Brain microvascular endothelial cell (primary cell): ENCODE data around the gene PERP.
"Not testable (repeated sequence)": the region's sequence is repeated elsewhere in the genome, so short reads cannot be mapped to it uniquely, and the experiment has no call there.

Experiments used
- DNase-seq: peaks from one replicate; pipeline ENCODE4 v3.0.0-alpha.2; 2020
- H3K27ac ChIP-seq: fragments of 250-450 bp; sonication (Bioruptor Pico); 2 replicates; pipeline ENCODE4 v1.5.1; 2020; ENCODE audit warnings: mild to moderate bottlenecking, moderate library complexity
- H3K27me3 ChIP-seq: fragments of 250-450 bp; sonication (Bioruptor Pico); replicated peaks from 2 replicates; pipeline ENCODE4 v1.5.1; 2020; ENCODE audit warnings: mild to moderate bottlenecking
- H3K36me3 ChIP-seq: fragments of 250-450 bp; sonication (Bioruptor Pico); replicated peaks from 2 replicates; pipeline ENCODE4 v1.5.1; 2020; ENCODE audit warnings: mild to moderate bottlenecking
- H3K4me3 ChIP-seq: 2 replicates; pipeline ENCODE4 v1.5.1; 2011; ENCODE audit warnings: low read depth, mild to moderate bottlenecking, control low read depth, low read length, moderate library complexity
- in situ Hi-C: cut with HindIII; loops from 2 replicates; pipeline ENCODE4 v1.10.0; 2017; ENCODE audit warnings: low sequenced_read_pairs, low pct_ligation_motif_present
- TF ChIP-seq, protein P1 (sequence below): IDR thresholded peaks from 2 replicates; pipeline ENCODE4 v1.5.1; 2011; ENCODE audit warnings: low read depth, mild to moderate bottlenecking, moderate library complexity, low read length, control low read depth, inconsistent platforms; ENCODE audit errors: missing control alignments

The PERP gene

DNA sequence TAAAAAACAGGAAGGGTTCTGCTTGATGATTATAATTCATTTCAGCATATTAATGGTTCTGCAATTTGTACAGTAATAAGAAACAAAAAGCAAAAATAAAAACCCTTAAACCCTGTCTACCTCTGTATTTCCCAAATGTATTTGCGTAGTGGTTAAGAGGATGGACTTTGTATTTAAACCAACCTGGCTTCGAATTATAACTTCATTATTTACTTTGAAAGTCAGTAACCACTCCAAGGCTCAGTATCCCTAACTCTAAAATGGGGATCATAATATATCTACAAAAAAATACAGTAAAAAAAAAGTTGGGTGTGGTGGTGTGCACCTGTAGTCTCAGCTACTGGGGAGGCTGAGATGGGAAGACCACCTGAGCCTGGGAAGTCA is 21.4 kb downstream of the PERP start:
- Histone ChIP-seq H3K27ac (no peak overlapping the region), H3K4me3 (no peak overlapping the region), H3K36me3 (no peaks in the 10 kb centered on the region), H3K27me3 (no peaks in the 10 kb centered on the region)
- no peak for DNase-seq
- TF ChIP-seq, protein P1, sequence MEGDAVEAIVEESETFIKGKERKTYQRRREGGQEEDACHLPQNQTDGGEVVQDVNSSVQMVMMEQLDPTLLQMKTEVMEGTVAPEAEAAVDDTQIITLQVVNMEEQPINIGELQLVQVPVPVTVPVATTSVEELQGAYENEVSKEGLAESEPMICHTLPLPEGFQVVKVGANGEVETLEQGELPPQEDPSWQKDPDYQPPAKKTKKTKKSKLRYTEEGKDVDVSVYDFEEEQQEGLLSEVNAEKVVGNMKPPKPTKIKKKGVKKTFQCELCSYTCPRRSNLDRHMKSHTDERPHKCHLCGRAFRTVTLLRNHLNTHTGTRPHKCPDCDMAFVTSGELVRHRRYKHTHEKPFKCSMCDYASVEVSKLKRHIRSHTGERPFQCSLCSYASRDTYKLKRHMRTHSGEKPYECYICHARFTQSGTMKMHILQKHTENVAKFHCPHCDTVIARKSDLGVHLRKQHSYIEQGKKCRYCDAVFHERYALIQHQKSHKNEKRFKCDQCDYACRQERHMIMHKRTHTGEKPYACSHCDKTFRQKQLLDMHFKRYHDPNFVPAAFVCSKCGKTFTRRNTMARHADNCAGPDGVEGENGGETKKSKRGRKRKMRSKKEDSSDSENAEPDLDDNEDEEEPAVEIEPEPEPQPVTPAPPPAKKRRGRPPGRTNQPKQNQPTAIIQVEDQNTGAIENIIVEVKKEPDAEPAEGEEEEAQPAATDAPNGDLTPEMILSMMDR, result no peak
- in situ Hi-C loops, result no loop called here

DNA sequence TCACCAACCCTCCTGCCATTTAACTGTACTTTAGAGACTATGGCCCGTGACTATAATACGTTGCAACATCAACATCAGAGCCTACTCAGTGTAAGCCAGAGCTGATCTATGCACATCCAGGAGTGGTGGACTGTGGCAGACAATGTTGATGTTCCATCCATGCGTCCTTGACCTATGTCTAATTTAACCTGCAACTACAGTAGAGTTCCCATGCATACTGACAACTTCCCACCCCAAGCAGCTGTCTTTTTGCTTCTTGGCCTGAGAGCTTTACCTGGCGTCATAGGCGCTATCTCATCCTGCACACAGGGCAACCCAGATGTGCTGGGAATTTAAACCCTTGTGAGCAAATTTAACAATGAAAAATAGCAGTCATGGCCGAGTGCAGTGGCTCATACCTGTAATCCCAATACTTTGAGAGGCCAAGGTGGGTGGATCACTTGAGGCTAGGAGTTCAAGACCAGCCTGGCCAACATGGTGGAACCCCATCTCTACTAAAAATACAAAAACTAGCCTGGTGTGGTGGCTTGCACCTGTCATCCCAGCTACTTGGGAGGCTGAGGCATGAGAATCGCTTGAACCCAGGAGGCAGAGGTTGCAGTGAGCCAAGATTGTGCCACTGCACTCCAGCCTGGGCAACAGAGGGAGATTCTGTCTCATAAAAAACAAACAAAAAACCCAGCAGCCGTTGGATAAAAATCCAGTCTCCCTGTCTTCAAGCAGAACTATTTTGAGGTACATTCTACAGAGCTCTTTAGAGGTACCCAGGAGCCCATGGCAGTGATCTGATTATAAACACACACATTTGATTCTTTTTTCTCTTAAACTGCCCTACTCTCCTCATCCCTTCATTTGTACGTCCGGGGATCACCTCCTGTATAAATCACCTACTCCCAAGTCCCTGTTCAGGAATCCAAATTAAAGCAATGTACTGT is 22.0 kb downstream of the PERP start:
- H3K27ac ChIP-seq, result no peak overlapping the region
- TF ChIP-seq, protein P1, result no peak
- H3K36me3 ChIP-seq, result no peaks in the 10 kb centered on the region
- no peak for DNase-seq
- H3K27me3 ChIP-seq, result no peaks in the 10 kb centered on the region
- no peak overlapping the region for H3K4me3 ChIP-seq
- in situ Hi-C loops, result no loop called here

DNA sequence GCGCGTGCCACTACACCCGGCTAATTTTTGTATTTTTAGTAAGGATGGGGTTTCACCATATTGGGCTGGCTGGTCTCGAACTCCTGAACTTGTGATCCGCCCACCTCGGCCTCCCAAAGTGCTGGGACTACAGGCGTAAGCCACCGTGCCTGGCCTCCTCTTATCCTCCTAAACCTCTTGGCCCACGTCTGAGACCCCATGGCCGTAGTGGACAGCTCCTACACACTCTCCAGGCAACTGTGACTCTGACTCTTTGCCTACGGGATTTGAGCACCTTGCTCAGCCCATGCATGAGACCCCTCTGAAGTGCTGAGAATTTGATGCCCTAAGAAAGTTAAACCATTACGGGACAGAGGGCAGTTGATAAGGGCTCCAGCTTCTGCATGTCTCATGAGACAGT is 25.0 kb downstream of the PERP start:
- Histone ChIP-seq H3K4me3 (no peak overlapping the region), H3K27me3 (no peaks in the 10 kb centered on the region), H3K27ac (no peak overlapping the region), H3K36me3 (no peaks in the 10 kb centered on the region)
- DNase-seq, result no peak
- in situ Hi-C loops, result no loop called here
- TF ChIP-seq, protein P1, result no peak

DNA sequence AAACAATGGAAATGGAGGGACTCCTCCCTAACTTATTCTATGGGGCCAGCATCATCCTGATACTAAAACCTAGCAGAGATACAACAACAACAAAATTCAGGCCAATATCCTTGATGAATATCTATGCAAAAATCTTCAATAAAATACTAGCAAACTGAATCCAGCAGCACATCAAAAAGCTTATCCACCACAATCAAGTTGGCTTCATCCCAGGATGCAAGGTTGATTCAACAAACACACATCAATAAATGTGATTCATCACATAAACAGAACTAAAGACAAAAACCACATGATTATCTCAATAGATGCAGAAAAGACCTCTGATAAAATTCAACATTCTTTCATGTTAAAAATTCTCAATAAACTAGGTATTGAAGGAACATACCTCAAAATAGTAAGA is 27.7 kb downstream of the PERP start:
- H3K36me3 ChIP-seq, DNase-seq, H3K4me3 ChIP-seq, in situ Hi-C loops, H3K27me3 ChIP-seq, H3K27ac ChIP-seq: not testable (repeated sequence)

DNA sequence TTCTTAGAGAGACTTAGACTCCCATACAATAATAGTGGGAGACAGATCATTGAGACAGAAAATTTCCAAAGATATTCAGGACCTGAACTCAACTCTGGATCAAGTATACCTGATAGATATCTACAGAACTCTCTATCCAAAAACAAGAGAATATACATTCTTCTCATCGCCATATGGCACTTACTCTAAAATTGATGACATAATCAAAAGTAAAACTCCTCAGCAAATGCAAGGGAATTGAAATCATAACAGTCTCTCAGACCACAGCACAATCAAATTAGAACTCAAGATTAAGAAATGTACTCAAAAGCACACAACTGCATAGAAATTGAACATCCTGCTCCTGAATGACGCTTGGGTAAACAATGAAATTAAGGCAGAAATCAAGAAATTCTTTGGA is 28.7 kb downstream of the PERP start:
- Histone ChIP-seq H3K36me3 (no peaks in the 10 kb centered on the region), H3K4me3 (no peak overlapping the region), H3K27me3 (no peaks in the 10 kb centered on the region), H3K27ac (no peak overlapping the region)
- no peak for DNase-seq
- in situ Hi-C loops, result no loop called here
- TF ChIP-seq, protein P1, result no peak

DNA sequence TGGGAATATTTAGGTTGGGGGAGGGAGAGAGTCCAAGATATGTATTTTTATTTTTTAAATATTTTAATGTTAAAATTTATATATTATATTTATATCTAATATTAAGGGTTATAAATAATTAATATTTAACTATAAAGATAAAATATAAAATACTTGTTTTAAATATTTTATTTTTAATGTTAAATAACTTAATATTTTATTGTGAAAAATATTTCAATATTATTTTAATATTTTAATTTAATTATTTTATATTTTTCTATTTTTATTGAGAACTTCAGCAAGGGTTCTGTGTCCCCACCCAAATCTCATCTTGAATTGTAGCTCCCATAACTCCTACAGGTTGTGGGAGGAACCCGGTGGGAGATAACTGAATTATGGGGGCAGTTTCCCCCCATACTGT is 34.0 kb downstream of the PERP start:
- TF ChIP-seq, protein P1, result no peak
- no peaks in the 10 kb centered on the region for H3K36me3 ChIP-seq
- no peak overlapping the region for H3K27ac ChIP-seq
- DNase-seq, result no peak
- no peaks in the 10 kb centered on the region for H3K27me3 ChIP-seq
- no peak overlapping the region for H3K4me3 ChIP-seq
- in situ Hi-C loops, result no loop called here
